ENCODE results near the gene CRTAP. TPM values are rescaled to one million over a fixed set of nuclear protein-coding genes. Genes with fewer than 3 reads are reported as not detected.
A peak's percentile ranks its signal among the peaks of the same experiment; 100 is the strongest.

Gene CRTAP
- total RNA-seq, 4 donors from 2014 or later = 75.2 to 107 (median 83.1) TPM

DNA sequence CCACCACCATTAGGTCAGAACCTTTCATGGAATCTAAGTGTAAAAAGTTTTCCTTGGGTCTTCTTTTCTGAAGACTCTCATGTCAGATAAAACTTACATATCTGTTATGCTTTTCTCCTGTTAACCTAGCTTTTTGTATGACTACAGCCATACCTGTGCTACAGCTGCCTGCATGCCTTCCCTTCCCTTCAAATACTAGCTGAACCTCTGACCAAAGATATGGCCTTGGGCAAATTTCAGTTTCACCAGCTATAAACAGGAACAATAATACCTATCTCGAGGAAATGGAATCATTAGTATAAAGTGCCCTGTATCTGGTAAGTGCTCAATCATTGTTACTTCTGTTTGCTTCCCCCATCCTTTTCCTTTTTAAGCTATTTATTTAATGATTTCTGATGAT lies 41.9 kb upstream of the CRTAP start:
- Histone ChIP-seq H3K36me3 (peaks cover 0 to 22% of the 10 kb centered on the region in 2 donors), H3K9me3 (no peaks in the 10 kb centered on the region), H3K27me3 (no peaks in the 10 kb centered on the region), H3K4me1 (no peaks in the 10 kb centered on the region), H3K4me3 (no peak overlapping the region), H3K27ac (no peak overlapping the region)
- in situ Hi-C loops (cut with MboI; ENCODE audit: low sequenced_read_pairs in 4 of 4) (no loop called here), intact Hi-C loops (cut with DNase I; ENCODE audit: low total_unique reads) (no loop called here)
- ATAC-seq (no peak), DNase-seq (no peak)
- no peak for TF ChIP-seq CTCF (IDR thresholded peaks at IDR 0.05 in 4 of 5, conservative IDR thresholded peaks at IDR 0.05 in 1 of 5)
- no peak for TF ChIP-seq POLR2A (IDR thresholded peaks at IDR 0.05)

DNA sequence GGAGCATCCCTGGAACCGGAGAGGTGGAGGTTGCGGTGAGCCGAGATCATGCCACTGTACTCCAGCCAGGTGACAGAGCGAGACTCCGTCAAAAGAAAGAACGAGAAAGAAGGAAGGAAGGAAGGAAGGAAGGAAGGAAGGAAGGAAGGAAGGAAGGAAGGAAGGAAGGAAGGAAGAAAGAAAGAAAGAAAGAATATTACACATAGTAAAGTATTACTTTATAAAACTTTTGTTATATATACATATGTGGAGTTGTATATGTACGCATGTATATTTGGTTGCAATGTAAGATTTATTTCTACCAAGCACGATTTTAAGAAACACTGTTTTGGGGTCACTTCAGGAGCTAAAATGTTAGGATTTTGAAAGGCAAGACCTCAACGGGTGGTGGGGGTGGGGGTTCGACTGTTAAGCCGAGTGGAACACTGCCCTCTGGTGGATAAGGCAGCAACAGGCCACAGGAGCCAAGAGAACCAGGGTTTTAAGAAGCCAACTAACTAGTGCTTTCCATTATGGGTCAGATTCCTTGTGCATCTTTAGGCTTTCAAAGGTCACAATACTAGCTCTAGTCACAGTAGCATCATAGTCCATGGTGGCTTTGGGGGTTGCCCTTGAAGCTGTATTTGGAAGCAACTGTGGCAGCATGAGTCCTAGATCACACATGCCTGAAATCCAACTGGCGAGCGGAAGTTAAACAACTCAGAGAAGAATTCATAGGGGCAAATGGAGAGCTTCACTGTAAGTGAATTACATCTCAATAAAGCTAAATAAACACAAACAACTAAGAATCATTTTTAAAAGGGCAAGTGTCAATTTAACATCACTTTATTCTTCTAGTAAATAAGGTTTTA lies 39.4 kb upstream of the CRTAP start:
- no peak for DNase-seq
- H3K4me3 ChIP-seq = no peak overlapping the region
- H3K36me3 ChIP-seq = peaks cover 0 to under 1% of the 10 kb centered on the region in 2 donors
- no peak overlapping the region for H3K27ac ChIP-seq
- no peaks in the 10 kb centered on the region for H3K9me3 ChIP-seq
- no peaks in the 10 kb centered on the region for H3K27me3 ChIP-seq
- in situ Hi-C loops (cut with MboI; ENCODE audit: low sequenced_read_pairs in 4 of 4) = no loop called here
- intact Hi-C loops (cut with DNase I; ENCODE audit: low total_unique reads) = loop anchor here (2.0 kb wide), 1 partner anchor 62 kb away; no protein-coding TSS in a partner anchor
- TF ChIP-seq POLR2A (IDR thresholded peaks at IDR 0.05) (no peak), CTCF (IDR thresholded peaks at IDR 0.05 in 4 of 5, conservative IDR thresholded peaks at IDR 0.05 in 1 of 5) (peak; percentile 34 to 70 (median 47))
- H3K4me1 ChIP-seq = no peaks in the 10 kb centered on the region
- ATAC-seq = no peak

DNA sequence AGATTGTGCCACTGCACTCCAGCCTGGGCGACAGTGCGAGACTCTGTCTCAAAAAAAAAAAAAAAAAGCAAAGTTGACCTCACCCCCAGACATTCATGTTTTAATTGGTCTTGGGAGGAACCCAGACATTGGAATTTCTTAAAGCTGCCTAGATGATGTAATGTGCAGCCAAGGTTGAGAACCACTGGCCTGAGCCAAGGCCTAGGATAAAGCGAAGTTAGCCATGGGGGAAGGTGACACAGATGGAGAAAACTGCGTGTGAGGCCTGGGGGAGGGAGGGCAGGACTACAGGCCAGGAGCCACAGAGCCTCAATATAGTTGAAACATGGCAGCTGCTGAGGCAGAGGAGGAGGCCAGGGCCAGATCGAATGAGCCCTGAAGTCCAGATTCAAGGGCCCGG lies 37.8 kb upstream of the CRTAP start:
- in situ Hi-C loops (cut with MboI; ENCODE audit: low sequenced_read_pairs in 4 of 4) = no loop called here
- no peaks in the 10 kb centered on the region for H3K9me3 ChIP-seq
- no peaks in the 10 kb centered on the region for H3K36me3 ChIP-seq
- intact Hi-C loops (cut with DNase I; ENCODE audit: low total_unique reads) = loop anchor here (2.0 kb wide), 1 partner anchor 61 kb away; no protein-coding TSS in a partner anchor
- ATAC-seq = no peak
- TF ChIP-seq CTCF (IDR thresholded peaks at IDR 0.05 in 4 of 5, conservative IDR thresholded peaks at IDR 0.05 in 1 of 5) (no peak), POLR2A (IDR thresholded peaks at IDR 0.05) (no peak)
- no peak overlapping the region for H3K4me3 ChIP-seq
- no peak overlapping the region for H3K27ac ChIP-seq
- H3K4me1 ChIP-seq = no peaks in the 10 kb centered on the region
- no peak for DNase-seq
- no peaks in the 10 kb centered on the region for H3K27me3 ChIP-seq

DNA sequence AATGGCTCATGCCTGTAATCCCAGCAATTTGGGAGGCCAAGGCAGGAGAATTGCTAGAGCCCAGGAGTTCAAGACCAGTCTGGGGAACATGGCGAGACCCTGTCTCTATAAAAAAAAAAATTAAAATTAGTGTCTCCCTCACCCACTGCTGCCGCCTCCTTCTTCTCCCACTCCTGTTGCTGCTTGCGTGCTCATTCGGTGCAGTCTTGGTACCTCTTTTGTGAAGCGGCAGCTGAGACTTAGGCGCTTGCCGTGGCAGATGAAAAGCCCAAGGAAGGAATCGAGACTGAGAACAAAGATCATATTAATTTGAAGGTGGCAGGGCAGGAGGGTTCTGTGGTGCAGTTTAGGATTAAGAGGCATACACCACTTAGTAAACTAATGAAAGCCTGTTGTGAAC lies 36.9 kb upstream of the CRTAP start:
- intact Hi-C loops (cut with DNase I; ENCODE audit: low total_unique reads) (no loop called here), in situ Hi-C loops (cut with MboI; ENCODE audit: low sequenced_read_pairs in 4 of 4) (no loop called here)
- Histone ChIP-seq H3K4me3 (no peak overlapping the region), H3K36me3 (no peaks in the 10 kb centered on the region), H3K4me1 (no peaks in the 10 kb centered on the region), H3K27me3 (no peaks in the 10 kb centered on the region), H3K27ac (no peak overlapping the region), H3K9me3 (no peaks in the 10 kb centered on the region)
- TF ChIP-seq POLR2A (IDR thresholded peaks at IDR 0.05) = no peak
- no peak for TF ChIP-seq CTCF (IDR thresholded peaks at IDR 0.05 in 4 of 5, conservative IDR thresholded peaks at IDR 0.05 in 1 of 5)
- no peak for ATAC-seq
- DNase-seq = no peak
